GM12878 (cell line): ENCODE results near the gene RSRC1. TPM values are rescaled to one million over a fixed set of nuclear protein-coding genes. Genes with fewer than 3 reads are reported as not detected.

Experiments
- ATAC-seq: fragments of 200-7000 bp; cut with Tn5 transposase; 3 replicates; pipeline ENCODE4 v1.9.1; 2020; ENCODE audit warnings: mild to moderate bottlenecking, moderate library complexity
- BruUV-seq: library from RNA; stranded (reverse); fragments of 400-500 nt; replicated peaks from 2 replicates; lab custom pipeline; 2021; lab: Mats Ljungman, UMichigan
- CTCF ChIA-PET: fragments of 300-600 bp; sonication (Branson Sonifier 250); formaldehyde crosslinking; extraction: SDS; loops from one replicate; lab custom pipeline; 2021; ENCODE audit warnings: inconsistent platforms; lab: Yijun Ruan, JAX
- POLR2A ChIA-PET: fragments of 350-600 bp; formaldehyde crosslinking; extraction: SDS; loops from one replicate; lab custom pipeline; 2021; ENCODE audit warnings: inconsistent platforms; lab: Charles Lee
- RAD21 ChIA-PET: fragments of 300-600 bp; sonication (Branson Sonifier 250); formaldehyde crosslinking; loops from one replicate; lab custom pipeline; 2023; ENCODE audit warnings: antibody characterized with exemption; ENCODE audit not compliant: unreplicated experiment; lab: Charles Lee
- SMC1A ChIA-PET: fragments of 300-600 bp; sonication (Branson Sonifier 250); formaldehyde crosslinking; loops from one replicate; lab custom pipeline; 2023; ENCODE audit not compliant: unreplicated experiment, uncharacterized antibody; lab: Charles Lee
- DNase-seq: peaks from one replicate; pipeline ENCODE4 v3.0.0-alpha.2; 2011; ENCODE audit warnings: low read depth, low spot score
- FAIRE-seq: peaks from 3 replicates; lab custom pipeline; 2011; peaks lifted over from hg19 to GRCh38; lab: Jason Lieb, UNC
- H2AFZ ChIP-seq: 2 replicates; pipeline ENCODE4 v1.6.0; 2011; ENCODE audit warnings: low read depth, low read length, control low read depth; ENCODE audit not compliant: control insufficient read depth
- H3K27ac ChIP-seq: 2 replicates; pipeline ENCODE4 v1.5.1; 2011; ENCODE audit warnings: control low read depth; ENCODE audit not compliant: control insufficient read depth, insufficient read depth
- H3K27me3 ChIP-seq, 2 experiments: replicated peaks in 1 of 2; 2 replicates each; pipeline versions ENCODE4 v1.6.0 to v1.6.1; 2011; ENCODE audit warnings: low read length in 1 of 2; ENCODE audit not compliant: control insufficient read depth in 2 of 2, insufficient read depth in 2 of 2
- H3K36me3 ChIP-seq, 2 experiments: 2 replicates each; pipeline ENCODE4 v1.5.1; 2011; ENCODE audit warnings: low read length in 1 of 2; ENCODE audit not compliant: control insufficient read depth in 2 of 2, insufficient read depth in 2 of 2
- H3K4me1 ChIP-seq: 2 replicates; pipeline ENCODE4 v1.6.1; 2011; ENCODE audit warnings: mild to moderate bottlenecking, low read length, moderate library complexity, mixed read lengths; ENCODE audit not compliant: control insufficient read depth, insufficient read depth
- H3K4me2 ChIP-seq: 2 replicates; pipeline ENCODE4 v1.6.0; 2011; ENCODE audit warnings: control low read depth; ENCODE audit not compliant: control insufficient read depth, insufficient read depth
- H3K4me3 ChIP-seq: fragments of 200-600 bp; sonication (generic); 2 replicates; pipeline ENCODE4 v1.5.1; 2016
- H3K79me2 ChIP-seq: 2 replicates; pipeline ENCODE4 v1.6.0; 2011; ENCODE audit warnings: low read length; ENCODE audit not compliant: control insufficient read depth, insufficient read depth
- H3K9ac ChIP-seq: 2 replicates; pipeline ENCODE4 v1.8.0; 2011; ENCODE audit warnings: low read length, control low read depth, mixed read lengths; ENCODE audit not compliant: control insufficient read depth, insufficient read depth
- H3K9me3 ChIP-seq: replicated peaks from 3 replicates; pipeline ENCODE4 v1.5.1; 2011; ENCODE audit warnings: mild to moderate bottlenecking, low read length; ENCODE audit not compliant: control insufficient read depth, insufficient read depth
- H4K20me1 ChIP-seq: 2 replicates; pipeline ENCODE4 v1.6.0; 2011; ENCODE audit not compliant: control insufficient read depth, insufficient read depth
- CBFB ChIP-seq: IDR thresholded peaks from 2 replicates; pipeline ENCODE4 v1.6.1; 2016; ENCODE audit warnings: antibody characterized with exemption, low read depth
- CHD2 ChIP-seq: IDR thresholded peaks from 2 replicates; pipeline ENCODE4 v1.6.1; 2011; ENCODE audit warnings: low read depth, low read length, improper control_type of control experiment, borderline replicate concordance
- CHD4 ChIP-seq: fragments of 200-600 bp; sonication (generic); IDR thresholded peaks from 2 replicates; pipeline ENCODE4 v1.6.1; 2016; ENCODE audit warnings: mild to moderate bottlenecking
- EP300 ChIP-seq, 2 experiments: fragments of 150-350 bp in 1 of 2; IDR thresholded peaks; 2 replicates each; pipeline ENCODE4 v1.6.1; 2011 to 2012; ENCODE audit warnings: low read depth in 2 of 2, low read length in 2 of 2, borderline replicate concordance in 1 of 2, improper control_type of control experiment in 1 of 2, inconsistent platforms in 1 of 2; ENCODE audit not compliant: control insufficient read depth in 1 of 2
- ETV6 ChIP-seq, 2 experiments: fragments of 450-650 bp in 1 of 2; IDR thresholded peaks in 1 of 2; conservative IDR thresholded peaks in 1 of 2; 2 replicates each; pipeline ENCODE4 v1.6.1; 2014; ENCODE audit warnings: antibody characterized with exemption in 1 of 2, borderline replicate concordance in 1 of 2, low read depth in 1 of 2, mild to moderate bottlenecking in 1 of 2, moderate library complexity in 1 of 2
- FOXK2 ChIP-seq: fragments of 450-650 bp; IDR thresholded peaks from 2 replicates; pipeline ENCODE4 v1.6.1; 2017; ENCODE audit warnings: mild to moderate bottlenecking, moderate library complexity
- HDGF ChIP-seq: fragments of 450-650 bp; IDR thresholded peaks from 2 replicates; pipeline ENCODE4 v1.6.1; 2016; ENCODE audit warnings: antibody characterized with exemption
- MAX ChIP-seq: IDR thresholded peaks from 2 replicates; pipeline ENCODE4 v1.6.1; 2012; ENCODE audit warnings: low read depth, low read length, improper control_type of control experiment
- MEF2B ChIP-seq: fragments of 450-650 bp; IDR thresholded peaks from 2 replicates; pipeline ENCODE4 v1.6.1; 2018; ENCODE audit warnings: mild to moderate bottlenecking, moderate library complexity; ENCODE audit not compliant: partially characterized antibody, poor library complexity, severe bottlenecking
- MYC ChIP-seq: IDR thresholded peaks from 2 replicates; pipeline ENCODE4 v1.6.1; 2011; ENCODE audit warnings: mild to moderate bottlenecking, low read length, moderate library complexity, inconsistent platforms; ENCODE audit not compliant: insufficient read depth, insufficient replicate concordance, insufficient read length, severe bottlenecking
- PKNOX1 ChIP-seq: fragments of 450-650 bp; IDR thresholded peaks from 2 replicates; pipeline ENCODE4 v1.6.1; 2016; ENCODE audit warnings: mild to moderate bottlenecking
- POLR2AphosphoS2 ChIP-seq: IDR thresholded peaks from 2 replicates; pipeline ENCODE4 v1.6.1; 2011; ENCODE audit warnings: low read depth, mild to moderate bottlenecking, low read length, improper control_type of control experiment, moderate library complexity
- TCF12 ChIP-seq: IDR thresholded peaks from 2 replicates; pipeline ENCODE4 v1.6.1; 2011; ENCODE audit warnings: low read depth, mild to moderate bottlenecking, low read length
- TCF7 ChIP-seq: IDR thresholded peaks from 2 replicates; pipeline ENCODE4 v1.6.1; 2014; ENCODE audit warnings: antibody characterized with exemption, borderline replicate concordance
- ZBED1 ChIP-seq: IDR thresholded peaks from 2 replicates; pipeline ENCODE4 v1.6.1; 2016; ENCODE audit warnings: borderline replicate concordance
- ZNF274 ChIP-seq: IDR thresholded peaks from one replicate; pipeline ENCODE4 v1.8.0; 2011; ENCODE audit not compliant: insufficient read length, insufficient read depth
- ZNF384 ChIP-seq: IDR thresholded peaks from 2 replicates; pipeline ENCODE4 v1.6.1; 2012; ENCODE audit warnings: low read depth, mild to moderate bottlenecking, low read length, improper control_type of control experiment, borderline replicate concordance
- WGBS: methylation state at CpG from one replicate; pipeline ENCODE4 v1.1.6; 2016; ENCODE audit warnings: low lambda C conversion rate; ENCODE audit not compliant: insufficient replicate concordance, insufficient coverage; ENCODE audit errors: missing lambda C conversion rate; 5-methylcytosine and 5-hydroxymethylcytosine counted together
- in situ Hi-C: fragments of 300-500 bp; cut with MboI; formaldehyde crosslinking; loops from 9 replicates; pipeline ENCODE4 v1.14.3; 2018; ENCODE audit warnings: mixed read lengths
- intact Hi-C: fragments of 100-400 bp; cut with micrococcal nuclease; formaldehyde crosslinking; loops from one replicate; pipeline ENCODE4 v1.14.2; 2022; ENCODE audit not compliant: unreplicated experiment
- polyA plus RNA-seq, 11 experiments: library from polyadenylated mRNA; depleted of rRNA in 4 of 11; unstranded in 6 of 11; stranded (reverse) in 5 of 11; fragments of >200 nt; fragmentation: Nextera tagmentation in 4 of 11; fragmentation: Illumina TruSeq in 1 of 11; extraction: Ambion mirVana in 4 of 11; extraction: Trizol in 1 of 11; gene quantifications; 1 replicate in 1 of 11; 2 replicates in 10 of 11; pipeline versions ENCODE4 v1.2.1 to v1.2.3, GENCODE V29; 2011 to 2016; ENCODE audit warnings: inconsistent platforms in 2 of 11, missing spikeins in 2 of 11, low read depth in 1 of 11
- total RNA-seq, 4 experiments: library from RNA; depleted of rRNA in 3 of 4; stranded (reverse); fragments of >200 nt in 3 of 4; fragmentation: Illumina TruSeq in 1 of 4; extraction: Trizol in 1 of 4; gene quantifications; 2 replicates each; pipeline versions ENCODE4 v1.2.1 to v1.2.3, GENCODE V29; 2013 to 2021

Gene RSRC1
- total and polyA plus RNA-seq, 10 of the 15 experiments (the other 5 are each of a cell fraction or from before 2014, with no cell fraction given) = 16.4 to 85.9 (median 42.0) TPM

GRCh38 chr3:158552124-158552523, 442.2 kb downstream of the RSRC1 start:
- H4K20me1 ChIP-seq = no peaks in the 10 kb centered on the region
- in situ Hi-C loops (no loop called here), intact Hi-C loops (no loop called here)
- ChIA-PET SMC1A (no interaction called here), RAD21 (no interaction called here), POLR2A (interaction anchor here (1.2 kb wide), 1 partner anchor 13 kb away, joined by 3 read pairs; no protein-coding TSS in a partner anchor), CTCF (interaction anchor here (0.8 to 1.0 kb wide), 2 partner anchors 12 to 946 kb away, joined by 4 to 6 read pairs; no protein-coding TSS in a partner anchor)
- H3K27ac ChIP-seq = no peak overlapping the region
- H3K36me3 ChIP-seq = peaks cover 0 to 1% of the 10 kb centered on the region in 2 experiments; a peak in 1 of 4 replicates
- H3K4me2 ChIP-seq = no peak overlapping the region
- no peaks in the 10 kb centered on the region for H3K27me3 ChIP-seq
- no peaks in the 10 kb centered on the region for H3K79me2 ChIP-seq
- DNase-seq = no peak
- no peak overlapping the region for H2AFZ ChIP-seq
- H3K4me1 ChIP-seq = no peaks in the 10 kb centered on the region
- no peaks in the 10 kb centered on the region for H3K9me3 ChIP-seq
- TF ChIP-seq MYC (no peak), CBFB (no peak), CHD4 (no peak), ZBED1 (no peak), MEF2B (no peak), HDGF (no peak), TCF7 (no peak), CHD2 (no peak), ZNF274 (no peak)
- H3K4me3 ChIP-seq = no peak overlapping the region
- FAIRE-seq = no peak
- H3K9ac ChIP-seq = no peak overlapping the region
- WGBS = 73% methylated on average over 2 of the region's 2 CpGs
- no TSS peak for BruUV-seq
- no peak for ATAC-seq

- POLR2A ChIA-PET = no interaction called here
Observed at GRCh38 chr3:158559504-158559903, 449.6 kb downstream of the RSRC1 start.

More at GRCh38 chr3:158559504-158559903, 449.6 kb downstream of the RSRC1 start:
- Histone ChIP-seq H3K27ac (no peak overlapping the region), H3K4me1 (no peaks in the 10 kb centered on the region), H3K36me3 (no peaks in the 10 kb centered on the region), H3K27me3 (no peaks in the 10 kb centered on the region; a peak in 1 of 4 replicates), H3K9me3 (no peaks in the 10 kb centered on the region; the same call in 2 of the 3 replicates), H3K4me3 (no peak overlapping the region), H4K20me1 (no peaks in the 10 kb centered on the region), H2AFZ (no peak overlapping the region), H3K9ac (no peak overlapping the region), H3K4me2 (no peak overlapping the region), H3K79me2 (no peaks in the 10 kb centered on the region)
- intact Hi-C loops (no loop called here), in situ Hi-C loops (no loop called here)
- TF ChIP-seq ETV6 (conservative IDR thresholded peaks at IDR 0.05 in 1 of 2, IDR thresholded peaks at IDR 0.05 in 1 of 2; ENCODE audit: borderline replicate concordance in 1 of 2, low read depth in 1 of 2) (no peak), TCF12 (no peak), FOXK2 (no peak), EP300 (IDR thresholded peaks at IDR 0.05; ENCODE audit: borderline replicate concordance in 1 of 2, control insufficient read depth in 1 of 2, low read depth in 2 of 2, low read length in 2 of 2) (no peak), PKNOX1 (no peak), POLR2AphosphoS2 (no peak), ZNF384 (no peak), MAX (no peak)
- 46% methylated on average over 4 of the region's 4 CpGs for WGBS
- ChIA-PET SMC1A (no interaction called here), CTCF (interaction anchor here (1.3 kb wide), 1 partner anchor 11 kb away, joined by 4 read pairs; no protein-coding TSS in a partner anchor), RAD21 (no interaction called here)
- no TSS peak for BruUV-seq
- ATAC-seq (no peak), DNase-seq (no peak), FAIRE-seq (no peak)
